Lung (tissue), 12 donors: ENCODE measurements around the gene PRDM16. TPM values are rescaled to one million over a fixed set of nuclear protein-coding genes. Genes with fewer than 3 reads are reported as not detected.

Source experiments
- ATAC-seq: fragments of 200-7000 bp; cut with Tn5 transposase; one replicate; pipeline ENCODE4 v1.9.1; 2020; ENCODE audit warnings: moderate number of reproducible peaks; ENCODE audit not compliant: insufficient read depth, low FRiP score
- DNase-seq, 3 donors: peaks; one replicate each; pipeline ENCODE4 v3.0.0-alpha.2; 2013 to 2017
- H3K27ac ChIP-seq, 2 donors: one replicate each; pipeline ENCODE4 v1.5.1; 2013; ENCODE audit warnings: mild to moderate bottlenecking in 2 of 2, moderate library complexity in 2 of 2, control low read depth in 1 of 2, inconsistent platforms in 1 of 2, low read depth in 1 of 2, low read length in 1 of 2
- H3K27me3 ChIP-seq, 3 donors: one replicate each; pipeline ENCODE4 v1.5.1; 2013; ENCODE audit warnings: low read length in 2 of 3; ENCODE audit not compliant: control insufficient read depth in 3 of 3, insufficient read depth in 3 of 3
- H3K36me3 ChIP-seq, 4 donors: one replicate each; pipeline ENCODE4 v1.5.1; 2013; ENCODE audit warnings: low read length in 4 of 4, mild to moderate bottlenecking in 1 of 4, moderate library complexity in 1 of 4; ENCODE audit not compliant: control insufficient read depth in 4 of 4, insufficient read depth in 4 of 4
- H3K4me1 ChIP-seq, 5 donors: one replicate each; pipeline ENCODE4 v1.5.1; 2013; ENCODE audit warnings: low read length in 5 of 5, mild to moderate bottlenecking in 2 of 5, moderate library complexity in 1 of 5; ENCODE audit not compliant: control insufficient read depth in 5 of 5, insufficient read depth in 5 of 5
- H3K4me3 ChIP-seq: one replicate; pipeline ENCODE4 v1.5.1; 2013; ENCODE audit warnings: mild to moderate bottlenecking, control low read depth, moderate library complexity
- H3K9ac ChIP-seq, 2 donors: one replicate each; pipeline ENCODE4 v1.5.1; 2013; ENCODE audit warnings: low read length in 2 of 2, control low read depth in 1 of 2; ENCODE audit not compliant: insufficient read depth in 1 of 2
- H3K9me3 ChIP-seq, 4 donors: one replicate each; pipeline ENCODE4 v1.5.1; 2013; ENCODE audit warnings: low read length in 3 of 4, mild to moderate bottlenecking in 1 of 4, moderate library complexity in 1 of 4; ENCODE audit not compliant: control insufficient read depth in 4 of 4, insufficient read depth in 3 of 4
- CTCF ChIP-seq: IDR thresholded peaks from 2 replicates; pipeline ENCODE4 v1.5.1; 2012; ENCODE audit warnings: mild to moderate bottlenecking; ENCODE audit errors: control extremely low read depth, extremely low read depth
- WGBS, 2 donors: extraction: QIAGEN DNeasy Blood & Tissue Kit; methylation state at CpG; one replicate each; pipeline ENCODE4 v1.1.7; 2013; 5-methylcytosine and 5-hydroxymethylcytosine counted together
- polyA plus RNA-seq, 2 donors: library from polyadenylated mRNA; stranded (reverse); fragments of 200-250 nt; gene quantifications; one replicate each; pipeline ENCODE4 v1.2.1, GENCODE V29; 2013
- total RNA-seq, 2 donors: library from RNA; depleted of rRNA in 1 of 2; stranded (reverse); fragments of >200 nt in 1 of 2; gene quantifications; one replicate each; pipeline ENCODE4 v1.2.1, GENCODE V29; 2014 to 2021
- donor health status: control.
- donor health status: control.
- donor health status: Bipolar disorder and iron deficiency.
- donor health status: healthy.
- donor health status: DM: yes; HTN: yes; CAD: no.

PRDM16 gene
- total and polyA plus RNA-seq, 4 donors: 2.4 to 36.5 (median 13.1) TPM

DNA sequence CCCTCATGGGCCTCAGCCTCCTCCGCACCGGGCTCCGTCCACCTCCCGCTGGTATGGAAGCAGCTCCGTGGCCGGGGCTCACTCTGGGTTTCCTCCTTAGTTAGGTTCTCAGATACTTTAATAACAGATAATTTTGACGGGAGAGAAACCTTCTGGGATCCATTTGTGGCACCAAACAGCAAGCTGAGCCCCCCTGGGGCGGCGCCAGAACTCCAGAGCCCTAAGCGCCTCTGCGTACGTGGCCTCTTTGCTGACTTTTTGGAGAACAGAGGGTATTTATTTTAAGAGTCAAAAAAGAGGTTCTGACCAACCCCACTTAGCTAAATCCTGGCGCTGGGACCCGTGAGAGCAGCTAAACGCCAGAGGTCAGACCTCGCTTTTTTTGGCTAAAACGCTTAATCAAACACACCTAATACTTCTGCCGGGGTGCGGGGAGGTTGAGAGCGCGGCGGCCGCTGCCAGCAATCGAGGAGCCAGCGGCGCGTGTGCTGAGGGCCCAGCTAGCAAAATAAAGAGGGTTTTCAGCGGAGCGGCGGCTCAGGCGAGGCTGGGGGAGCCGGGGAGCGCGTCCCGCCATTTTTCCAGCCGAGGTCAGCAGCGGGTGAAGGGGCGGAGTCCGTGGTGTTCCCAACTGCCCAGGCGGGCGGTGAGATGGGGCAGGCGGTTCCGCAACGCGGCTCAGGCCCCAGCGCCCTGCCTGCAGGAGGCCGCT, 171.7 kb downstream of the PRDM16 start:
- no peak for TF ChIP-seq CTCF
- peaks cover 0 to 8% (median 0%) of the 10 kb centered on the region in 4 donors for H3K9me3 ChIP-seq
- H3K36me3 ChIP-seq: no peaks in the 10 kb centered on the region
- no peak overlapping the region for H3K4me3 ChIP-seq
- H3K4me1 ChIP-seq: peaks cover 0 to 83% (median 16%) of the 10 kb centered on the region in 5 donors
- 48 to 78% methylated on average over 47 of the region's 47 CpGs for WGBS, 2 donors
- peak; percentile 93 to 99 (median 98) for DNase-seq
- H3K27ac ChIP-seq: peak overlapping the region in 1 of 2 donors; percentile 20
- ATAC-seq: no peak
- no peak overlapping the region for H3K9ac ChIP-seq
- H3K27me3 ChIP-seq: peaks cover 0 to 5% (median 0%) of the 10 kb centered on the region in 3 donors

GRCh38 chr1:3241236-3241550, 172.2 kb downstream of the PRDM16 start:
- 67 to 90% methylated on average over 17 of the region's 17 CpGs for WGBS, 2 donors
- Histone ChIP-seq H3K36me3 (no peaks in the 10 kb centered on the region), H3K9me3 (peaks cover 0 to 8% (median 0%) of the 10 kb centered on the region in 4 donors), H3K9ac (no peak overlapping the region), H3K27me3 (peaks cover 0 to 5% (median 0%) of the 10 kb centered on the region in 3 donors), H3K4me1 (peaks cover 0 to 78% (median 16%) of the 10 kb centered on the region in 5 donors), H3K4me3 (no peak overlapping the region), H3K27ac (no peak overlapping the region)
- DNase-seq: no peak
- ATAC-seq: no peak
- TF ChIP-seq CTCF: no peak

GRCh38 chr1:3241673-3242407, 172.8 kb downstream of the PRDM16 start:
- DNase-seq: no peak
- Histone ChIP-seq H3K4me3 (no peak overlapping the region), H3K9ac (no peak overlapping the region), H3K4me1 (peaks cover 0 to 72% (median 16%) of the 10 kb centered on the region in 5 donors), H3K36me3 (no peaks in the 10 kb centered on the region), H3K9me3 (peaks cover 0 to 8% (median 0%) of the 10 kb centered on the region in 4 donors), H3K27me3 (peaks cover 0 to 5% (median 2%) of the 10 kb centered on the region in 3 donors), H3K27ac (no peak overlapping the region)
- no peak for ATAC-seq
- WGBS, 2 donors: 87 to 89% methylated on average over 30 to 31 of the region's 31 CpGs
- TF ChIP-seq CTCF: no peak
